Measurements from ENCODE around the gene SNX33. TPM values are rescaled to one million over a fixed set of nuclear protein-coding genes. Genes with fewer than 3 reads are reported as not detected.
"Not testable (repeated sequence)": the region's sequence is repeated elsewhere in the genome, so short reads cannot be mapped to it uniquely, and the experiment has no call there.

SNX33 gene
- total RNA-seq, 6 experiments from 2014 or later = 12.0 to 17.2 (median 14.2) TPM

GRCh38 chr15:75705854-75706681 lies 58.4 kb downstream of the SNX33 start:
- 54% methylated on average over 6 of the region's 14 CpGs for WGBS (ENCODE audit: insufficient coverage, low coverage, low lambda C conversion rate, missing lambda C conversion rate)
- intact Hi-C loops (cut with DNase I) = no loop called here
- H3K4me1 ChIP-seq = no peaks in the 10 kb centered on the region
- no peak for TF ChIP-seq CTCF (IDR thresholded peaks at IDR 0.05)
- TF ChIP-seq POLR2A (IDR thresholded peaks at IDR 0.05) = no peak
- no peaks in the 10 kb centered on the region for H3K9me3 ChIP-seq
- no peaks in the 10 kb centered on the region for H3K36me3 ChIP-seq
- no peaks in the 10 kb centered on the region for H3K27me3 ChIP-seq
- ATAC-seq = no peak
- H3K4me3 ChIP-seq = no peak overlapping the region
- H3K27ac ChIP-seq = no peak overlapping the region
- DNase-seq = peak in 1 of 3 donors; percentile 48

DNA sequence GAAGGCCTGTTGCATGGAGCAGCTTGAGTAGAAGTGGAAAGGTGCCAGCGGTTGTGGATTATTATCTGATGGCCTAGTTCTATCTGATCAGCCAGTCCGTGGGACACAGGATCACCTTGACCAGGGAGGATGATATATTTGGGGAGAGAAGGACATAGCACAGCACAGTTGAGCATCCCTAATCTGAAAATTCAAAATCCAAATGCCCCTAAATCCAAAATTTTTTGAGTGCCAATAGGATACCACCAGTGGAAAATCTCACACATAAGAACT lies 58.9 kb downstream of the SNX33 start:
- WGBS (ENCODE audit: insufficient coverage, low coverage, low lambda C conversion rate, missing lambda C conversion rate) = 31% methylated on average over 2 of the region's 2 CpGs
- Histone ChIP-seq H3K9me3 (no peaks in the 10 kb centered on the region), H3K4me3 (no peak overlapping the region), H3K36me3 (no peaks in the 10 kb centered on the region), H3K27ac (no peak overlapping the region), H3K27me3 (no peaks in the 10 kb centered on the region), H3K4me1 (no peaks in the 10 kb centered on the region)
- no peak for TF ChIP-seq POLR2A (IDR thresholded peaks at IDR 0.05)
- no peak for TF ChIP-seq CTCF (IDR thresholded peaks at IDR 0.05)
- intact Hi-C loops (cut with DNase I) = no loop called here
- ATAC-seq (peak in 1 of 4 donors; percentile 19), DNase-seq (no peak)

DNA sequence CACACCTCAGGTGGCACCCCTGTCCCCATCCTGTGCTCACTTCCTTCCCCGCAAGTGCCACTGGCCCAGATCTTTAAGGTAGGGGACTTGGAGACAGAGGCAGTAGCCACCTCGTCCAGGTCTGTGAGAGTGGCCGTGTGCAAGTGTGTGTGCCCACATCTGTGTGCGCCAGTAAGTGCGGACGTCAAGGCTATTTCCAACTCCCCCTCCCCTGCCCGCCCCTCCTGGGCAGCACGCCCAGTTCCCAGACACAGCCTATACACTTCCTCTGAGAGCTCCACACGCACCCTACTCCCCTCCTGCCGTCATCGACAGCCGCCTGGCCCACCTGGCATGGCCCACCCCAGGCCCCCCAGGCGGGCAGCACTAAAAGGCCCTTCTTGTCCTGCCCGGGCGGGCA lies 61.7 kb downstream of the SNX33 start:
- H3K27me3 ChIP-seq; H3K9me3 ChIP-seq; intact Hi-C loops (cut with DNase I); H3K4me3 ChIP-seq; H3K4me1 ChIP-seq; H3K27ac ChIP-seq; H3K36me3 ChIP-seq: not testable (repeated sequence)
- ATAC-seq = peak in 3 of 4 donors; percentile 6 to 10 (median 6)
- 84% methylated on average over 5 of the region's 15 CpGs for WGBS (ENCODE audit: insufficient coverage, low coverage, low lambda C conversion rate, missing lambda C conversion rate)
- peak in 1 of 3 donors; percentile 50 for DNase-seq

- H3K4me3 ChIP-seq = not testable (repeated sequence)
These were observed 63.2 kb downstream of the SNX33 start for GRCh38 chr15:75710874-75711273.

DNA sequence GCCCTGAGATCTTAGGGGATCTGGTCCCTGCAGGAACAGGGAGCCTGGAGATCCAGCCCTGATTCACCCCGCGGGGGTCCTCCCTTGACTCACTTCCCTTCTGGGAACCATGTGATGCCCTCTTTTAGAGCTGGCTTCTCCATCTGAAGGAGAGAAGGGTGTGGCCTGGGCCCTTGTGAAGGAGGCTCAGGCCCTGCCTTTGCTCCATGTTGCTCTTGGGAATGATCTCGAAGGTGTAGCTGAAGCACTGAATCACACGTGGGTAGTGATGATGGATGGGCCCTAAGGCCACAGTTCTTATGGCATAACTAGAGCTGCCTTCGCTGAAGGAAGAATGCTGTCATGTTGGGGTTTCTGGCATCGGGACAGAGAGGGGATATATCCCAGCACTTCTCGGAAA lies 63.8 kb downstream of the SNX33 start:
- H3K27me3 ChIP-seq; H3K36me3 ChIP-seq; H3K9me3 ChIP-seq; ATAC-seq; H3K4me1 ChIP-seq; DNase-seq; intact Hi-C loops (cut with DNase I); H3K4me3 ChIP-seq; H3K27ac ChIP-seq: not testable (repeated sequence)
- WGBS (ENCODE audit: insufficient coverage, low coverage, low lambda C conversion rate, missing lambda C conversion rate) = 76% methylated on average over 4 of the region's 7 CpGs

More at GRCh38 chr15:75710874-75711273, 63.2 kb downstream of the SNX33 start:
- intact Hi-C loops (cut with DNase I); H3K36me3 ChIP-seq; H3K9me3 ChIP-seq; H3K27me3 ChIP-seq; DNase-seq; ATAC-seq; H3K27ac ChIP-seq; H3K4me1 ChIP-seq: not testable (repeated sequence)
- WGBS (ENCODE audit: insufficient coverage, low coverage, low lambda C conversion rate, missing lambda C conversion rate) = 88% methylated on average over 3 of the region's 5 CpGs

Other genes starting within 250 kb of the SNX33 start
- 10 to 100 TPM in 5 of 6 experiments, 1 to 10 TPM in 1; 10.0 to 21.6 (median 20.5) TPM for gene SIN3A, start 196.2 kb upstream of the SNX33 start, total RNA-seq
- 10 to 100 TPM in 3 of 6 experiments, 1 to 10 TPM in 3; 7.6 to 15.4 (median 10.0) TPM for gene PTPN9, start 68.6 kb upstream of the SNX33 start, total RNA-seq
- 10 to 100 TPM; 11.1 to 19.4 (median 13.3) TPM for gene SNUPN, start 22.2 kb upstream of the SNX33 start, total RNA-seq
- gene IMP3, start 7.7 kb upstream of the SNX33 start, total RNA-seq = 100 to 1,000 TPM in 2 of 6 experiments, 10 to 100 TPM in 4; 37.7 to 192 (median 44.4) TPM
- gene CSPG4, start 64.9 kb downstream of the SNX33 start, total RNA-seq = under 1 TPM; 0.12 to 0.29 (median 0.20) TPM
- 1 to 10 TPM; 2.6 to 9.5 (median 4.6) TPM for gene UBE2Q2, start 195.5 kb downstream of the SNX33 start, total RNA-seq

Measured in right lobe of liver (tissue), 6 donors.